Upper lobe of left lung (tissue), 6 donors: ENCODE measurements around the gene RDX. TPM values are rescaled to one million over a fixed set of nuclear protein-coding genes. Genes with fewer than 3 reads are reported as not detected.

Source experiments
- ATAC-seq, 2 donors: fragments of 200-7000 bp; cut with Tn5 transposase; one replicate each; pipeline ENCODE4 v1.9.1; 2022; ENCODE audit warnings: mild to moderate bottlenecking in 2 of 2, moderate library complexity in 2 of 2; ENCODE audit not compliant: low FRiP score in 2 of 2
- DNase-seq, 2 donors: peaks; one replicate each; pipeline ENCODE4 v3.0.0-alpha.2; 2019 to 2020
- H3K27ac ChIP-seq, 4 donors: fragments of 200-600 bp; sonication (generic); one replicate each; pipeline ENCODE4 v1.5.1; 2016 to 2019
- H3K27me3 ChIP-seq, 4 donors: fragments of 200-600 bp; sonication (generic); one replicate each; pipeline ENCODE4 v1.5.1; 2017 to 2019
- H3K36me3 ChIP-seq, 4 donors: fragments of 200-600 bp; sonication (generic); one replicate each; pipeline ENCODE4 v1.5.1; 2016 to 2019
- H3K4me1 ChIP-seq, 4 donors: fragments of 200-600 bp; sonication (generic); one replicate each; pipeline ENCODE4 v1.5.1; 2018 to 2019
- H3K4me3 ChIP-seq, 4 donors: fragments of 200-600 bp; sonication (generic); one replicate each; pipeline ENCODE4 v1.5.1; 2017 to 2019; ENCODE audit warnings: mild to moderate bottlenecking in 2 of 4, moderate library complexity in 1 of 4
- H3K9me3 ChIP-seq, 4 donors: fragments of 200-600 bp; sonication (generic); one replicate each; pipeline ENCODE4 v1.5.1; 2018 to 2019
- CTCF ChIP-seq, 6 experiments: fragments of 450-650 bp in 4 of 6; fragments of 200-600 bp in 2 of 6; sonication (generic) in 2 of 6; IDR thresholded peaks; one replicate each; pipeline ENCODE4 v1.5.1; 2016 to 2019; ENCODE audit warnings: antibody characterized with exemption in 6 of 6
- EP300 ChIP-seq, 4 donors: sonication (generic); formaldehyde crosslinking; IDR thresholded peaks; one replicate each; pipeline ENCODE4 v1.5.1; 2017; ENCODE audit warnings: antibody characterized with exemption in 4 of 4, control low read depth in 2 of 4
- POLR2A ChIP-seq, 4 donors: fragments of 450-650 bp; IDR thresholded peaks; one replicate each; pipeline ENCODE4 v1.5.1; 2016 to 2017; ENCODE audit warnings: antibody characterized with exemption in 4 of 4, mild to moderate bottlenecking in 2 of 4
- POLR2AphosphoS5 ChIP-seq, 2 donors: sonication (generic); formaldehyde crosslinking; IDR thresholded peaks; one replicate each; pipeline ENCODE4 v1.5.1; 2017; ENCODE audit warnings: antibody characterized with exemption in 2 of 2
- WGBS, 2 donors: methylation state at CpG; one replicate each; pipeline ENCODE4 v1.1.5; 2017 to 2018; 5-methylcytosine and 5-hydroxymethylcytosine counted together
- total RNA-seq, 6 donors: library from RNA; depleted of rRNA in 4 of 6; stranded (reverse); fragments of >200 nt in 4 of 6; gene quantifications; one replicate each; pipeline versions ENCODE4 v1.1.0 to v1.2.1, GENCODE V29; 2016 to 2021
- donor health status: DM: no; HTN: no; CAD: no; lungs with moderate emphysema.
- donor health status: DM: no; HTN: yes; CAD: no; lungs with severe emphysema.

The RDX gene
- total RNA-seq, 6 donors from 2014 or later = 113 to 142 (median 121) TPM

- Histone ChIP-seq H3K4me1 (peaks cover 4 to 8% (median 6%) of the 10 kb centered on the region in 4 donors), H3K27ac (peak overlapping the region in 1 of 4 donors; percentile 2), H3K27me3 (no peaks in the 10 kb centered on the region), H3K9me3 (no peaks in the 10 kb centered on the region), H3K36me3 (no peaks in the 10 kb centered on the region), H3K4me3 (no peak overlapping the region)
- no peak for TF ChIP-seq CTCF (IDR thresholded peaks at IDR 0.05)
- no peak for TF ChIP-seq EP300 (IDR thresholded peaks at IDR 0.05)
- TF ChIP-seq POLR2AphosphoS5 (IDR thresholded peaks at IDR 0.05) = no peak
- no peak for TF ChIP-seq POLR2A (IDR thresholded peaks at IDR 0.05)
- ATAC-seq (no peak), DNase-seq (no peak)
- WGBS, 2 donors = 29 to 30% methylated on average over 3 of the region's 3 CpGs
Observed at GRCh38 chr11:110317516-110317932, 21.1 kb upstream of the RDX start.

GRCh38 chr11:110314366-110315095 is 18.1 kb upstream of the RDX start:
- Histone ChIP-seq H3K4me3 (no peak overlapping the region), H3K9me3 (no peaks in the 10 kb centered on the region), H3K27me3 (no peaks in the 10 kb centered on the region), H3K4me1 (peaks cover 4 to 18% (median 6%) of the 10 kb centered on the region in 4 donors), H3K27ac (no peak overlapping the region), H3K36me3 (no peaks in the 10 kb centered on the region)
- 91 to 96% methylated on average over 9 of the region's 9 CpGs for WGBS, 2 donors
- ATAC-seq (no peak), DNase-seq (no peak)
- no peak for TF ChIP-seq POLR2A (IDR thresholded peaks at IDR 0.05)
- no peak for TF ChIP-seq CTCF (IDR thresholded peaks at IDR 0.05)
- TF ChIP-seq EP300 (IDR thresholded peaks at IDR 0.05) = no peak
- no peak for TF ChIP-seq POLR2AphosphoS5 (IDR thresholded peaks at IDR 0.05)

GRCh38 chr11:110312670-110313069 is 16.3 kb upstream of the RDX start:
- Histone ChIP-seq H3K36me3 (no peaks in the 10 kb centered on the region), H3K9me3 (no peaks in the 10 kb centered on the region), H3K4me1 (peaks cover 0 to 12% (median 3%) of the 10 kb centered on the region in 4 donors), H3K27ac (no peak overlapping the region), H3K27me3 (no peaks in the 10 kb centered on the region), H3K4me3 (no peak overlapping the region)
- DNase-seq (no peak), ATAC-seq (no peak)
- TF ChIP-seq EP300 (IDR thresholded peaks at IDR 0.05) = no peak
- no peak for TF ChIP-seq POLR2A (IDR thresholded peaks at IDR 0.05)
- TF ChIP-seq CTCF (IDR thresholded peaks at IDR 0.05) = no peak
- TF ChIP-seq POLR2AphosphoS5 (IDR thresholded peaks at IDR 0.05) = no peak

GRCh38 chr11:110311783-110312579 is 15.6 kb upstream of the RDX start:
- H3K4me1 ChIP-seq = peaks cover 0 to 12% (median under 1%) of the 10 kb centered on the region in 4 donors
- no peak for TF ChIP-seq EP300 (IDR thresholded peaks at IDR 0.05)
- TF ChIP-seq POLR2A (IDR thresholded peaks at IDR 0.05) = no peak
- TF ChIP-seq CTCF (IDR thresholded peaks at IDR 0.05) = no peak
- no peak for TF ChIP-seq POLR2AphosphoS5 (IDR thresholded peaks at IDR 0.05)
- H3K9me3 ChIP-seq = no peaks in the 10 kb centered on the region
- no peaks in the 10 kb centered on the region for H3K36me3 ChIP-seq
- WGBS, 2 donors = 78 to 90% methylated on average over 3 of the region's 3 CpGs
- DNase-seq = no peak
- H3K4me3 ChIP-seq = no peak overlapping the region
- ATAC-seq = no peak
- H3K27ac ChIP-seq = no peak overlapping the region
- no peaks in the 10 kb centered on the region for H3K27me3 ChIP-seq
